ENCODE data around the gene OSCP1. TPM values are rescaled to one million over a fixed set of nuclear protein-coding genes. Genes with fewer than 3 reads are reported as not detected.

The OSCP1 gene
- total RNA-seq, 2 donors from 2014 or later = 2.8 to 3.7 TPM

GRCh38 chr1:36392836-36393235 lies 57.4 kb downstream of the OSCP1 start:
- DNase-seq = no peak
- H3K4me3 ChIP-seq = no peak overlapping the region
- no peaks in the 10 kb centered on the region for H3K9me3 ChIP-seq
- no peaks in the 10 kb centered on the region for H3K4me1 ChIP-seq
- intact Hi-C loops (cut with DNase I) = no loop called here
- H3K27ac ChIP-seq = no peak overlapping the region
- H3K36me3 ChIP-seq = peaks cover 10% of the 10 kb centered on the region
- TF ChIP-seq CTCF (IDR thresholded peaks at IDR 0.05) = no peak
- H3K9ac ChIP-seq (ENCODE audit: low read depth in 2 of 2, low read length in 2 of 2) = no peak overlapping the region
- no peaks in the 10 kb centered on the region for H3K27me3 ChIP-seq

- no peaks in the 10 kb centered on the region for H3K27me3 ChIP-seq
- H3K4me1 ChIP-seq = no peaks in the 10 kb centered on the region
- TF ChIP-seq CTCF (IDR thresholded peaks at IDR 0.05) = no peak
- no peak overlapping the region for H3K4me3 ChIP-seq
- intact Hi-C loops (cut with DNase I) = no loop called here
- H3K9me3 ChIP-seq = no peaks in the 10 kb centered on the region
- no peak overlapping the region for H3K9ac ChIP-seq (ENCODE audit: low read depth in 2 of 2, low read length in 2 of 2)
- no peak overlapping the region for H3K27ac ChIP-seq
- peaks cover 10% of the 10 kb centered on the region for H3K36me3 ChIP-seq
- no peak for DNase-seq
Observed at GRCh38 chr1:36391271-36391670, 59.0 kb downstream of the OSCP1 start.

- H3K4me1 ChIP-seq = no peaks in the 10 kb centered on the region
- no peak overlapping the region for H3K27ac ChIP-seq
- H3K36me3 ChIP-seq = peaks cover 10% of the 10 kb centered on the region
- no peaks in the 10 kb centered on the region for H3K9me3 ChIP-seq
- H3K9ac ChIP-seq (ENCODE audit: low read depth in 2 of 2, low read length in 2 of 2) = no peak overlapping the region
- intact Hi-C loops (cut with DNase I) = no loop called here
- H3K27me3 ChIP-seq = no peaks in the 10 kb centered on the region
- DNase-seq = no peak
- no peak overlapping the region for H3K4me3 ChIP-seq
- TF ChIP-seq CTCF (IDR thresholded peaks at IDR 0.05) = no peak
Observed at GRCh38 chr1:36390411-36390810, 59.8 kb downstream of the OSCP1 start.

- DNase-seq = no peak
- intact Hi-C loops (cut with DNase I) = no loop called here
- peaks cover 10% of the 10 kb centered on the region for H3K36me3 ChIP-seq
- no peaks in the 10 kb centered on the region for H3K27me3 ChIP-seq
- H3K4me1 ChIP-seq = no peaks in the 10 kb centered on the region
- H3K4me3 ChIP-seq = no peak overlapping the region
- no peak for TF ChIP-seq CTCF (IDR thresholded peaks at IDR 0.05)
- no peaks in the 10 kb centered on the region for H3K9me3 ChIP-seq
- H3K27ac ChIP-seq = no peak overlapping the region
- no peak overlapping the region for H3K9ac ChIP-seq (ENCODE audit: low read depth in 2 of 2, low read length in 2 of 2)
Observed at GRCh38 chr1:36389999-36390398, 60.3 kb downstream of the OSCP1 start.

GRCh38 chr1:36389261-36389660 lies 61.0 kb downstream of the OSCP1 start:
- peaks cover 10% of the 10 kb centered on the region for H3K36me3 ChIP-seq
- H3K9ac ChIP-seq (ENCODE audit: low read depth in 2 of 2, low read length in 2 of 2) = no peak overlapping the region
- no peak overlapping the region for H3K4me3 ChIP-seq
- no peaks in the 10 kb centered on the region for H3K27me3 ChIP-seq
- DNase-seq = no peak
- H3K9me3 ChIP-seq = no peaks in the 10 kb centered on the region
- no peak for TF ChIP-seq CTCF (IDR thresholded peaks at IDR 0.05)
- H3K4me1 ChIP-seq = no peaks in the 10 kb centered on the region
- no peak overlapping the region for H3K27ac ChIP-seq
- intact Hi-C loops (cut with DNase I) = no loop called here
